ENCODE measurements around the gene ETS1. TPM values are rescaled to one million over a fixed set of nuclear protein-coding genes. Genes with fewer than 3 reads are reported as not detected.
"Not testable (repeated sequence)": the region's sequence is repeated elsewhere in the genome, so short reads cannot be mapped to it uniquely, and the experiment has no call there.

Gene ETS1
- total RNA-seq, 1 experiment from 2014 or later = 82.0 TPM

DNA sequence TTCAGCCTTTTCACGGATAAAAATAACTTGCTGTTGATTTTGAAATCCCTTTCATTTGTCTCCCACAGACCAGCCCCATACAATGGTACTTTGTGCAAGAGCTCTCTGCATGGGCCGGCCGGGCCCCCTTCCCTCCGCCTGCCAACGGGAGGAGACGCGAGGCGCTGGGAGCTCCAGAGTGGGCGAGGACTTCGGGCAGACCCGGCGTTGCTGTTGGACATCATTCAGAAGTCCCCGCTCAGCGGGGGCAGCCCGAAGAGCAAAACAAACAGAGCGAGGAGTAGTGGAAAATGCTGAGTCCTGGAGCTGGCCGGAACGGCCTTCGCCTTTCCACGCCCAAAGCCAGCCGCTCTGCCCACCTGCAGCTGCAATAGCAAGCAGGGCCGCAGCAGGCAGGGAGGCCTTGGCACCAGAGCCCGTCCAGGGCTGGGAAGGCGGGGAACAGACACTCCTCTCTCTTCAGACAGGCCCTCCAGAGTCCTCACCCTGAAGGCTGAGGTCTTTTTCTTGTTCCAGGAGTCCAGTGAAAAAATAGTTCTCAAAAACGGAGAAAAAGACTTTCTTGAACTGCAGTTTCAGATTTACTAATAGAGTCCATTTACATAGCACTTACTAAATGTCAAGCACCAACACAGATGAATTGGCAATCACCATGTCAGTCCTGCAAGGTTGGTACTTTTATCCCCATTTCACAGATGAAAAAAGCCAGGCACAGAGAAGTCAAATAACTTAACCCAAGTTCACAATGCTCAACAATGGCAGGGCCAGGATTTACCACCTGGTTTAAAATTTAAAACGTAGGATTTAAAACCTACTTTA is 135.5 kb downstream of the ETS1 start:
- DNase-seq (ENCODE audit: unreplicated experiment) = no peak
- intact Hi-C loops (cut with micrococcal nuclease) = loop anchor here (10.0 kb wide), 1 partner anchor 427 kb away; no protein-coding TSS in a partner anchor
- Mint-ChIP-seq H3K27me3 (ENCODE audit: insufficient read depth, unreplicated experiment) (no peaks in the 10 kb centered on the region), H3K36me3 (ENCODE audit: insufficient read depth, unreplicated experiment) (no peaks in the 10 kb centered on the region), H3K27ac (ENCODE audit: low read depth, unreplicated experiment) (no peak overlapping the region), H3K4me3 (ENCODE audit: unreplicated experiment) (no peak overlapping the region), H3K4me1 (ENCODE audit: insufficient read depth, unreplicated experiment) (peaks cover 28% of the 10 kb centered on the region), H3K9me3 (ENCODE audit: unreplicated experiment) (no peaks in the 10 kb centered on the region)
- ChIA-PET CTCF (interaction anchor here (1.2 to 1.8 kb wide), 3 partner anchors 162 to 280 kb away, joined by 3 to 5 read pairs (median 4); no protein-coding TSS in a partner anchor), POLR2A (interaction anchor here (0.7 to 1.2 kb wide), 4 partner anchors 36 to 81 kb away, joined by 3 to 6 read pairs (median 4); no protein-coding TSS in a partner anchor)
- TF ChIP-seq, protein P1, sequence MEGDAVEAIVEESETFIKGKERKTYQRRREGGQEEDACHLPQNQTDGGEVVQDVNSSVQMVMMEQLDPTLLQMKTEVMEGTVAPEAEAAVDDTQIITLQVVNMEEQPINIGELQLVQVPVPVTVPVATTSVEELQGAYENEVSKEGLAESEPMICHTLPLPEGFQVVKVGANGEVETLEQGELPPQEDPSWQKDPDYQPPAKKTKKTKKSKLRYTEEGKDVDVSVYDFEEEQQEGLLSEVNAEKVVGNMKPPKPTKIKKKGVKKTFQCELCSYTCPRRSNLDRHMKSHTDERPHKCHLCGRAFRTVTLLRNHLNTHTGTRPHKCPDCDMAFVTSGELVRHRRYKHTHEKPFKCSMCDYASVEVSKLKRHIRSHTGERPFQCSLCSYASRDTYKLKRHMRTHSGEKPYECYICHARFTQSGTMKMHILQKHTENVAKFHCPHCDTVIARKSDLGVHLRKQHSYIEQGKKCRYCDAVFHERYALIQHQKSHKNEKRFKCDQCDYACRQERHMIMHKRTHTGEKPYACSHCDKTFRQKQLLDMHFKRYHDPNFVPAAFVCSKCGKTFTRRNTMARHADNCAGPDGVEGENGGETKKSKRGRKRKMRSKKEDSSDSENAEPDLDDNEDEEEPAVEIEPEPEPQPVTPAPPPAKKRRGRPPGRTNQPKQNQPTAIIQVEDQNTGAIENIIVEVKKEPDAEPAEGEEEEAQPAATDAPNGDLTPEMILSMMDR (IDR thresholded peaks at IDR 0.05; ENCODE audit: unreplicated experiment) = no peak
- no TSS peak for BruUV-seq (replicated peaks)

DNA sequence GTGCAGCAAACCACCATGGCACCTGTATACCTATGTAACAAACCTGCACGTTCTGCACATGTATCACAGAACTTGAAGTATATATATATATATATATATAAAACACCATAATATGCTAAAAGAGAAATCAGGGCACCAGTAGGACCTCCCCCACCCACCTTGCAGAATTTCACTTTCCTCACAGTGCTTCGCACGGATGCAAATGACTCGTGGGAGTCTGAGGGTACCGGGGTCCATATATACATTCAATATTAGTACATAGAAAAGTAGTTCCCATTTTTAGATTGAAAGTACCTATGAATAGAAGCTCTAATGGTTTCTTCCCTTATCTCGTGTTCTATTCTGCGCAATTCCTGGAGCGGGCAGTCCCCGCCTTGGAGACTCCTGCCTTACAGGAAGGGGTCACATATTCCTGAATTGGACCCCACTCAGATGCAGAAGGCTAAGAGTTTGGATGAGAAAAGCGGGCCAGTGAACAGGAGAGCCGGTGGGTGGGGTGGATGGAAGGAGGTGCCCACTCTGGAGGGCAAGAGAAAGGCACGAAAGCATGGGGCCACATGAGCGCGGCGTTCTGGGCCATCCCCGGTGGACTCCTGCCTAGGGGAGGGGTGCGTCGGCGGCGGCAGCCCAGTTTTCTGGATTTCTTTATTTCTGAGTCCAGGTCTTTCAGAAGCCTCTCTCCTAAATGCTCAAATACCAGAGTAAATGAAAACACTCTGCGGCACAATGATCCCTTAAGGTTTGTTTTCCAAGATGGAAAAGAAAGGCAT is 136.3 kb downstream of the ETS1 start:
- H3K36me3 Mint-ChIP-seq (ENCODE audit: insufficient read depth, unreplicated experiment) = no peaks in the 10 kb centered on the region
- TF ChIP-seq, protein P1 (IDR thresholded peaks at IDR 0.05; ENCODE audit: unreplicated experiment) = no peak
- H3K4me1 Mint-ChIP-seq (ENCODE audit: insufficient read depth, unreplicated experiment) = peaks cover 28% of the 10 kb centered on the region
- H3K27ac Mint-ChIP-seq (ENCODE audit: low read depth, unreplicated experiment) = peak overlapping the region; percentile 46
- no peak overlapping the region for H3K4me3 Mint-ChIP-seq (ENCODE audit: unreplicated experiment)
- ChIA-PET CTCF (interaction anchor here (1.3 kb wide), 1 partner anchor 161 kb away, joined by 4 read pairs; no protein-coding TSS in a partner anchor), POLR2A (interaction anchor here (0.8 kb wide), 1 partner anchor 37 kb away, joined by 3 read pairs; no protein-coding TSS in a partner anchor)
- no peaks in the 10 kb centered on the region for H3K9me3 Mint-ChIP-seq (ENCODE audit: unreplicated experiment)
- intact Hi-C loops (cut with micrococcal nuclease) = loop anchor here (10.0 kb wide), 1 partner anchor 426 kb away; no protein-coding TSS in a partner anchor
- no TSS peak for BruUV-seq (replicated peaks)
- no peaks in the 10 kb centered on the region for H3K27me3 Mint-ChIP-seq (ENCODE audit: insufficient read depth, unreplicated experiment)
- no peak for DNase-seq (ENCODE audit: unreplicated experiment)

DNA sequence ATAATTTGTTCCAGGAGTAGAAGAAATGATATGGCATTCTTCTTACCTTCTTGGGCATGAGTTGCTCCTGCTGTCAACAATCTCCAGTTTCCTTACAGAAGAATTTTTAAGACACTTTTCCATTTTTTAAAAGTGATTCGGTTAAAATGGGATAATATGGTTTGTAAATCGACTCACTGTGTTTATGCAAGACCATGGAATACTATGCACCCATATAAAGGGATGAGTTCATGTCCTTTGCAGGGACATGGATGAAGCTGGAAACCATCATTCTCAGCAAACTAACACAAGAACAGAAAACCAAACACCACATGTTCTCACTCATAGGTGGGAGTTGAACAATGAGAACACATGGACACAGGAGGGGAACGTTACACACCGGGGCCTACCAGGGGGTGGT is 136.9 kb downstream of the ETS1 start:
- POLR2A ChIA-PET; BruUV-seq (replicated peaks); DNase-seq (ENCODE audit: unreplicated experiment); H3K27ac Mint-ChIP-seq (ENCODE audit: low read depth, unreplicated experiment); H3K9me3 Mint-ChIP-seq (ENCODE audit: unreplicated experiment); H3K4me3 Mint-ChIP-seq (ENCODE audit: unreplicated experiment); H3K36me3 Mint-ChIP-seq (ENCODE audit: insufficient read depth, unreplicated experiment); H3K27me3 Mint-ChIP-seq (ENCODE audit: insufficient read depth, unreplicated experiment): not testable (repeated sequence)
- intact Hi-C loops (cut with micrococcal nuclease) = loop anchor here (10.0 kb wide), 1 partner anchor 426 kb away; no protein-coding TSS in a partner anchor
- CTCF ChIA-PET = interaction anchor here (1.4 kb wide), 1 partner anchor 381 kb away, joined by 4 read pairs; no protein-coding TSS in a partner anchor
- H3K4me1 Mint-ChIP-seq (ENCODE audit: insufficient read depth, unreplicated experiment) = peaks cover 28% of the 10 kb centered on the region

DNA sequence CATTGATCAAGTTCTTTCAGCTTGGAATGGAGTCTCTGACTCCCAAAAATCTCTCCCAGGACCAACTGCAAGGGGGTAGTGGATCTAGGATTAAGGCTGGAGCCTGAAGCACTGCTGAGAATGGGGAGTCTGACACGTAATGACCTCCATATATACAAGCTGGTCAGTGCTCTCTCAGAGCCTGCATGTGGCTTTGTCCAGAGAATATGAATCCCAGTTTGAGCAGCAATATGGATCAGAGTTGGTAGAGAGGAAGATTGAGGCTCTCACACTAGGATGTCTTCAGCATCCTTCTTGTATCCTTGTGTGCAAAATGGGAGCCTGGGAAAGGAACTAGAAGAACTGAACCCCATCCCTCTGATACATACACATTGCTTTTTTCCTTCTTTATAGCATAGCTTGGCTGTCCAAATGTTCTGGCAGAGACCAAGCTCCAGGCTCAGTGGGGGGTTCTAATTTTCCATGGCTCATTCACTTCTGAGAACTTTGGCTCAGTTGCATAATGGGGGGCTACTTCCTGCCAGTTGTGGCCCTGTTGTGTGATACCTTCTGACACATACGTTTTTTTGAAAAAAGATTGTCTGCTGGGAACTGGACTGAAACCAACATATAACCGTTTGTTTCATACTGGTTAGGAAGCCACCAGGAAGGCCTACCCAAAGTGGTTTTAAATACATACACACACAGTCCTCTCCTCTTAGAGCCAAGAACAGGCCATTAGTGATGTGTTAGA is 138.2 kb downstream of the ETS1 start:
- no peaks in the 10 kb centered on the region for H3K36me3 Mint-ChIP-seq (ENCODE audit: insufficient read depth, unreplicated experiment)
- CTCF ChIA-PET = interaction anchor here (0.5 to 2.1 kb wide), 28 partner anchors 9 to 382 kb away, joined by 3 to 27 read pairs (median 4); no protein-coding TSS in a partner anchor
- H3K27ac Mint-ChIP-seq (ENCODE audit: low read depth, unreplicated experiment) = peak overlapping the region; percentile 88
- POLR2A ChIA-PET = interaction anchor here (0.5 to 2.1 kb wide), 7 partner anchors 11 to 183 kb away, joined by 3 to 9 read pairs (median 3); no protein-coding TSS in a partner anchor
- H3K4me3 Mint-ChIP-seq (ENCODE audit: unreplicated experiment) = peak overlapping the region; percentile 61
- intact Hi-C loops (cut with micrococcal nuclease) = loop anchor here (1.0 to 10.0 kb wide), 7 partner anchors 42 to 382 kb away; no protein-coding TSS in a partner anchor
- no TSS peak for BruUV-seq (replicated peaks)
- TF ChIP-seq, protein P1 (IDR thresholded peaks at IDR 0.05; ENCODE audit: unreplicated experiment) = no peak
- DNase-seq (ENCODE audit: unreplicated experiment) = no peak
- no peaks in the 10 kb centered on the region for H3K9me3 Mint-ChIP-seq (ENCODE audit: unreplicated experiment)
- H3K4me1 Mint-ChIP-seq (ENCODE audit: insufficient read depth, unreplicated experiment) = peaks cover 28% of the 10 kb centered on the region
- no peaks in the 10 kb centered on the region for H3K27me3 Mint-ChIP-seq (ENCODE audit: insufficient read depth, unreplicated experiment)
